ENCODE measurements around the gene NUP133. TPM values are rescaled to one million over a fixed set of nuclear protein-coding genes. Genes with fewer than 3 reads are reported as not detected.

The NUP133 gene
- total and polyA plus RNA-seq, 2 experiments from 2014 or later = 29.5 to 65.4 TPM

DNA sequence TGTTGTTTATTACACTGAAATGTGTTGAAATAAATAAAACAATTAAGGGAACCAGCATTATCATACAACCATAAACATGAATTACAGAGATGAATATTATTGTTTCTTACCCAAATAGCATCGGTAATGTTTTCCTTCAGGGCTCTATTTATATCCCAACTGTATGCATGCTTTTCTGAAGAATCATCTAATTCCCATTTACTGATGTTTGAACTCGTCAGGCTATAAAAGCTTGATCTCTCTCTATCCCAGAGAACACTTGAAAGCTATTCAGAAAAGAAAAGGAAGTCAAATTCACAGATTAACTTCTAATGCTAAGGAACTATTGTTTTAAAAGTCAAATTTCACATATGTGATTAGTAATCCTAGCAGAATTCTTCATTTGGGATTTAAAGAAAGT, 12.4 kb downstream of the NUP133 start:
- H4K20me1 ChIP-seq (replicated peaks; ENCODE audit: insufficient read depth) = no peaks in the 10 kb centered on the region; the same call in 1 of the 2 replicates
- Mint-ChIP-seq H3K27me3 (ENCODE audit: insufficient read depth, low read depth, poor library complexity) (peaks cover 2% of the 10 kb centered on the region), H3K36me3 (ENCODE audit: low read depth) (peaks cover 68% of the 10 kb centered on the region), H3K4me1 (no peaks in the 10 kb centered on the region), H3K27ac (no peak overlapping the region), H3K9me3 (no peaks in the 10 kb centered on the region), H3K4me3 (no peak overlapping the region)
- no peaks in the 10 kb centered on the region for H3K9me2 ChIP-seq (ENCODE audit: insufficient read depth)
- peaks cover 56% of the 10 kb centered on the region for H3K36me3 ChIP-seq (ENCODE audit: insufficient read depth)
- TF ChIP-seq, protein P1, sequence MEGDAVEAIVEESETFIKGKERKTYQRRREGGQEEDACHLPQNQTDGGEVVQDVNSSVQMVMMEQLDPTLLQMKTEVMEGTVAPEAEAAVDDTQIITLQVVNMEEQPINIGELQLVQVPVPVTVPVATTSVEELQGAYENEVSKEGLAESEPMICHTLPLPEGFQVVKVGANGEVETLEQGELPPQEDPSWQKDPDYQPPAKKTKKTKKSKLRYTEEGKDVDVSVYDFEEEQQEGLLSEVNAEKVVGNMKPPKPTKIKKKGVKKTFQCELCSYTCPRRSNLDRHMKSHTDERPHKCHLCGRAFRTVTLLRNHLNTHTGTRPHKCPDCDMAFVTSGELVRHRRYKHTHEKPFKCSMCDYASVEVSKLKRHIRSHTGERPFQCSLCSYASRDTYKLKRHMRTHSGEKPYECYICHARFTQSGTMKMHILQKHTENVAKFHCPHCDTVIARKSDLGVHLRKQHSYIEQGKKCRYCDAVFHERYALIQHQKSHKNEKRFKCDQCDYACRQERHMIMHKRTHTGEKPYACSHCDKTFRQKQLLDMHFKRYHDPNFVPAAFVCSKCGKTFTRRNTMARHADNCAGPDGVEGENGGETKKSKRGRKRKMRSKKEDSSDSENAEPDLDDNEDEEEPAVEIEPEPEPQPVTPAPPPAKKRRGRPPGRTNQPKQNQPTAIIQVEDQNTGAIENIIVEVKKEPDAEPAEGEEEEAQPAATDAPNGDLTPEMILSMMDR (conservative IDR thresholded peaks at IDR 0.05; ENCODE audit: low read depth in 2 of 2) = no peak
- TF ChIP-seq ZNF114 (CRISPR knock-in tag; IDR thresholded peaks at IDR 0.05) = no peak
- TF ChIP-seq STAT1 (IDR thresholded peaks at IDR 0.05; ENCODE audit: unreplicated experiment) = no peak
- TF ChIP-seq EZH2 (IDR thresholded peaks at IDR 0.05; ENCODE audit: low read depth, unreplicated experiment) = no peak
- no peak for TF ChIP-seq EZH2phosphoT487 (IDR thresholded peaks at IDR 0.05; ENCODE audit: unreplicated experiment)
- no peak for TF ChIP-seq POLR2AphosphoS5 (IDR thresholded peaks at IDR 0.05; ENCODE audit: low read depth)
- TF ChIP-seq NANOG (IDR thresholded peaks at IDR 0.05; ENCODE audit: borderline replicate concordance) = no peak
- TF ChIP-seq ZNF331 (CRISPR knock-in tag; IDR thresholded peaks at IDR 0.05; ENCODE audit: low read depth) = no peak
- TF ChIP-seq, protein P2, sequence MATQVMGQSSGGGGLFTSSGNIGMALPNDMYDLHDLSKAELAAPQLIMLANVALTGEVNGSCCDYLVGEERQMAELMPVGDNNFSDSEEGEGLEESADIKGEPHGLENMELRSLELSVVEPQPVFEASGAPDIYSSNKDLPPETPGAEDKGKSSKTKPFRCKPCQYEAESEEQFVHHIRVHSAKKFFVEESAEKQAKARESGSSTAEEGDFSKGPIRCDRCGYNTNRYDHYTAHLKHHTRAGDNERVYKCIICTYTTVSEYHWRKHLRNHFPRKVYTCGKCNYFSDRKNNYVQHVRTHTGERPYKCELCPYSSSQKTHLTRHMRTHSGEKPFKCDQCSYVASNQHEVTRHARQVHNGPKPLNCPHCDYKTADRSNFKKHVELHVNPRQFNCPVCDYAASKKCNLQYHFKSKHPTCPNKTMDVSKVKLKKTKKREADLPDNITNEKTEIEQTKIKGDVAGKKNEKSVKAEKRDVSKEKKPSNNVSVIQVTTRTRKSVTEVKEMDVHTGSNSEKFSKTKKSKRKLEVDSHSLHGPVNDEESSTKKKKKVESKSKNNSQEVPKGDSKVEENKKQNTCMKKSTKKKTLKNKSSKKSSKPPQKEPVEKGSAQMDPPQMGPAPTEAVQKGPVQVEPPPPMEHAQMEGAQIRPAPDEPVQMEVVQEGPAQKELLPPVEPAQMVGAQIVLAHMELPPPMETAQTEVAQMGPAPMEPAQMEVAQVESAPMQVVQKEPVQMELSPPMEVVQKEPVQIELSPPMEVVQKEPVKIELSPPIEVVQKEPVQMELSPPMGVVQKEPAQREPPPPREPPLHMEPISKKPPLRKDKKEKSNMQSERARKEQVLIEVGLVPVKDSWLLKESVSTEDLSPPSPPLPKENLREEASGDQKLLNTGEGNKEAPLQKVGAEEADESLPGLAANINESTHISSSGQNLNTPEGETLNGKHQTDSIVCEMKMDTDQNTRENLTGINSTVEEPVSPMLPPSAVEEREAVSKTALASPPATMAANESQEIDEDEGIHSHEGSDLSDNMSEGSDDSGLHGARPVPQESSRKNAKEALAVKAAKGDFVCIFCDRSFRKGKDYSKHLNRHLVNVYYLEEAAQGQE (IDR thresholded peaks at IDR 0.05; ENCODE audit: unreplicated experiment) = no peak
- TF ChIP-seq CREB1 (CRISPR knock-in tag; IDR thresholded peaks at IDR 0.05; ENCODE audit: low read depth) = no peak
- no peak overlapping the region for H3K4me3 ChIP-seq
- H3K79me2 ChIP-seq (replicated peaks; ENCODE audit: insufficient read depth) = no peaks in the 10 kb centered on the region
- H3K27me3 ChIP-seq (ENCODE audit: insufficient read depth) = no peaks in the 10 kb centered on the region
- DNase-seq (ENCODE audit: low spot score) = no peak
- no peaks in the 10 kb centered on the region for H3K4me1 ChIP-seq (ENCODE audit: insufficient read depth)
- no peak for ATAC-seq
- H3K4me2 ChIP-seq = no peak overlapping the region
- H3K27ac ChIP-seq (ENCODE audit: low read depth) = no peak overlapping the region
- no peaks in the 10 kb centered on the region for H3F3A ChIP-seq (replicated peaks; ENCODE audit: low read depth)
- no peak overlapping the region for H2AFZ ChIP-seq

DNA sequence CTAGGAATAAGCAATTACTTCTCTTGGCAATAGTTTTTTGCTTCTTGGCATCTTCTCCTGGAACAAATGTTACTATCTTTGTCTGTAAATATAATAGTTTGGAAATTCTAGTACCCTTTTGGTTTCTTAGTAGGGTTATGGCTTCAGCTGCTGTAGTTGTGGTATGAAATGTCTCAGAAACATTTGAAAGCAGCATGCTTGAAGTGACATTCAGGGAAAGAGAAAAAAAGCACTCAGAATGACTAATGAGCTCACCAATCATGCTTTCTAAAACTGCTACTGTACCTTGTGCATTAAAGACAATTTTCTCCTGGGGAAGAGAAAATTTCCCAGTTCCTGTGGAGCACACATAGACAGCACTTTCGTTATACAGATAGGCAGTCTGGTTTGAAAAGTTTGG, 21.0 kb downstream of the NUP133 start:
- DNase-seq (ENCODE audit: low spot score) (no peak), ATAC-seq (no peak)
- Histone ChIP-seq H3K4me2 (no peak overlapping the region), H3K27ac (ENCODE audit: low read depth) (no peak overlapping the region), H3K9me2 (ENCODE audit: insufficient read depth) (no peaks in the 10 kb centered on the region), H3K36me3 (ENCODE audit: insufficient read depth) (peaks cover 43% of the 10 kb centered on the region), H3K4me1 (ENCODE audit: insufficient read depth) (no peaks in the 10 kb centered on the region), H3K79me2 (replicated peaks; ENCODE audit: insufficient read depth) (no peaks in the 10 kb centered on the region), H3K4me3 (no peak overlapping the region), H4K20me1 (replicated peaks; ENCODE audit: insufficient read depth) (peaks cover 3% of the 10 kb centered on the region; the same call in 1 of the 2 replicates), H3F3A (replicated peaks; ENCODE audit: low read depth) (no peaks in the 10 kb centered on the region), H2AFZ (no peak overlapping the region), H3K27me3 (ENCODE audit: insufficient read depth) (no peaks in the 10 kb centered on the region)
- H3K4me1 Mint-ChIP-seq = no peaks in the 10 kb centered on the region
- no peak overlapping the region for H3K4me3 Mint-ChIP-seq
- H3K27ac Mint-ChIP-seq = no peak overlapping the region
- H3K9me3 Mint-ChIP-seq = no peaks in the 10 kb centered on the region
- H3K36me3 Mint-ChIP-seq (ENCODE audit: low read depth) = peaks cover 66% of the 10 kb centered on the region
- peaks cover 2% of the 10 kb centered on the region for H3K27me3 Mint-ChIP-seq (ENCODE audit: insufficient read depth, low read depth, poor library complexity)
- no peak for TF ChIP-seq STAT1 (IDR thresholded peaks at IDR 0.05; ENCODE audit: unreplicated experiment)
- TF ChIP-seq, protein P1 (conservative IDR thresholded peaks at IDR 0.05; ENCODE audit: low read depth in 2 of 2) = no peak
